Cardiac ventricle fibroblast (primary cell): ENCODE measurements around the gene MID2. TPM values are rescaled to one million over a fixed set of nuclear protein-coding genes. Genes with fewer than 3 reads are reported as not detected.

Experiments
- total RNA-seq: library from RNA; depleted of rRNA; stranded (reverse); fragments of >200 nt; gene quantifications from 2 replicates; pipeline ENCODE4 v1.2.3, GENCODE V29; 2015

The MID2 gene
- 15.0 and 17.2 TPM in 2 replicates for total RNA-seq

GRCh38 chrX:107825698-107826237 is at the start of gene MID2:
TSS of gene MID2 (plus strand) at chrX:107825866. CDS start at chrX:107826427, 561 bp downstream.

GRCh38 chrX:107777536-107777832 is 48.2 kb upstream of the MID2 start, which contains the start of gene NCBP2L:
TSS of gene NCBP2L (plus strand) at chrX:107777733. CDS start at chrX:107794221, 16,488 bp downstream.

Other genes starting within 250 kb of the MID2 start
- gene PRPS1, start 197.4 kb upstream of the MID2 start, total RNA-seq: 14.5 and 24.6 TPM in 2 replicates
- gene TSC22D3, start 50.1 kb upstream of the MID2 start, total RNA-seq: 141 and 162 TPM in 2 replicates
- not detected in 2 replicates for gene NCBP2L, start 48.1 kb upstream of the MID2 start, total RNA-seq
- gene TEX13B, start 156.5 kb downstream of the MID2 start, total RNA-seq: not detected in 2 replicates
- 0.05 TPM in 1 of 2 replicates, not detected in the other for gene VSIG1, start 219.2 kb downstream of the MID2 start, total RNA-seq